ENCODE measurements around the gene NSD2.

The NSD2 gene

DNA sequence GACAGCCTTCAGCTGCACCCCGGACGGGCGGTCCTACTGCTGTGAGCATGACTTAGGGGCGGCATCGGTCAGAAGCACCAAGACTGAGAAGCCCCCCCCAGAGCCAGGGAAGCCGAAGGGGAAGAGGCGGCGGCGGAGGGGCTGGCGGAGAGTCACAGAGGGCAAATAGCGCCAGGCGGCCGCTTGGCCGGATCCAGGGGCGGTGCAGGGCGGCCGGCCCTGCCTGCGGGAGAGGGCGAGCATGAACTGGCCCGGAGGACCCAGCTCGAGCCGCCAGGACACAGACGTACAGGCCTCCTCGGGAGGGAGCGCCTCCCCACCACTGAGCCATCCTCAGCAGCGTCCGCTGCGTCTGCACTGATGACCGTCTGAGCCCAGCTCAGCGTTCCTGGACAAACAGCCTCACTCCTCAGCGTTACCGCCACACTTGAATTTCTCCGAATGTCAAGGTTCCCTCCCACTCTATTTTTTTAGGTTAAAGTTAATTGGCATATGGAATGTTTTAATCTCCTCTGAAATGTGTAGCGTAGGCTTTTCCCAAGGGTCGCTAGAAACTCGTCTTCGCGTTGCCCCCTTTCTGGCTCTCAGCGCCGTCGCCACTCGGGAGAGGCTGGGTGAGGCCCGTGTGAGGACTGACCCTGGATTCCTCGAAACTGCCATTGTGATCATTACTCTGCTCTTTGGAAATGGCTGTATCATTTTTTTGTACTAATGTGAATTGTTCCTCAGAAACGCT is 107.7 kb downstream of the NSD2 start:
- DNase-seq (ENCODE audit: low read depth): no peak
- no peak overlapping the region for H3K4me3 ChIP-seq (ENCODE audit: low read depth, low read length)
- TF ChIP-seq, protein P1, sequence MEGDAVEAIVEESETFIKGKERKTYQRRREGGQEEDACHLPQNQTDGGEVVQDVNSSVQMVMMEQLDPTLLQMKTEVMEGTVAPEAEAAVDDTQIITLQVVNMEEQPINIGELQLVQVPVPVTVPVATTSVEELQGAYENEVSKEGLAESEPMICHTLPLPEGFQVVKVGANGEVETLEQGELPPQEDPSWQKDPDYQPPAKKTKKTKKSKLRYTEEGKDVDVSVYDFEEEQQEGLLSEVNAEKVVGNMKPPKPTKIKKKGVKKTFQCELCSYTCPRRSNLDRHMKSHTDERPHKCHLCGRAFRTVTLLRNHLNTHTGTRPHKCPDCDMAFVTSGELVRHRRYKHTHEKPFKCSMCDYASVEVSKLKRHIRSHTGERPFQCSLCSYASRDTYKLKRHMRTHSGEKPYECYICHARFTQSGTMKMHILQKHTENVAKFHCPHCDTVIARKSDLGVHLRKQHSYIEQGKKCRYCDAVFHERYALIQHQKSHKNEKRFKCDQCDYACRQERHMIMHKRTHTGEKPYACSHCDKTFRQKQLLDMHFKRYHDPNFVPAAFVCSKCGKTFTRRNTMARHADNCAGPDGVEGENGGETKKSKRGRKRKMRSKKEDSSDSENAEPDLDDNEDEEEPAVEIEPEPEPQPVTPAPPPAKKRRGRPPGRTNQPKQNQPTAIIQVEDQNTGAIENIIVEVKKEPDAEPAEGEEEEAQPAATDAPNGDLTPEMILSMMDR (IDR thresholded peaks at IDR 0.05; ENCODE audit: low read depth, low read length, missing control alignments): no peak

DNA sequence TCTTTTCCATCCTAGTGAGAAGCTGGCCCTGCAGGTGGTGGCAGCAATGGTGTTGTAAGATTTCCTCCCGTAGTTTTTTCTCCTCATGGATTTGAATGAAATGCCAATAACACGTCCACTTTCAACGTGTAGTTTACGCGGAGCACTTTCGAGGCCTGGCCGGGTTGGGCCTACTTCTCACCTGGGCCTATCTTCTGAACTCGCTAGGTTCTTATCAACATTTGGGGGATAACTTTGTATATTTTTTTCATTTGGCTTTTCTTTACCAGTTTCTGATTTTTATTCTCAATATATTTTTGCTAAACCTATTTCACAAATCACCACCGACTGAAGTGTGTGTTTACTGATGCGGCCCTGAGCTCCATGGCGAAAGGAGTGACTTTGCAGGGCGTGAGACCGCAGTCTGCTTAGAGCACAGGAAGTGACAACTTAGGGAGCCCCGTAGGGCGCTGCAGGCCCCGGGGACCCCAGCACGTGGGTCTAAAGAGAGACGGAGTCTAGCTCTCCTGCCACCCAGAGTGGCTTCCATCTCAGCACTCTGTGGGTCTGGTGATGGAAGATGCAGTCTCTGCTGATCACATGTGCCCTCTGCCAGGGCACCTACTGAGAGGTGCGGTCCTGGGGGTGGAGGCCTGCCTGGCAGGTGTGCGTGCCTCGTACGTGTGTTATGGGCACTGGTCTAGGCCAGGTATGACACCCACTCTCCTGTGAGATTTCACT is 108.4 kb downstream of the NSD2 start:
- no peak for DNase-seq (ENCODE audit: low read depth)
- no peak overlapping the region for H3K4me3 ChIP-seq (ENCODE audit: low read depth, low read length)
- TF ChIP-seq, protein P1 (IDR thresholded peaks at IDR 0.05; ENCODE audit: low read depth, low read length, missing control alignments): no peak

DNA sequence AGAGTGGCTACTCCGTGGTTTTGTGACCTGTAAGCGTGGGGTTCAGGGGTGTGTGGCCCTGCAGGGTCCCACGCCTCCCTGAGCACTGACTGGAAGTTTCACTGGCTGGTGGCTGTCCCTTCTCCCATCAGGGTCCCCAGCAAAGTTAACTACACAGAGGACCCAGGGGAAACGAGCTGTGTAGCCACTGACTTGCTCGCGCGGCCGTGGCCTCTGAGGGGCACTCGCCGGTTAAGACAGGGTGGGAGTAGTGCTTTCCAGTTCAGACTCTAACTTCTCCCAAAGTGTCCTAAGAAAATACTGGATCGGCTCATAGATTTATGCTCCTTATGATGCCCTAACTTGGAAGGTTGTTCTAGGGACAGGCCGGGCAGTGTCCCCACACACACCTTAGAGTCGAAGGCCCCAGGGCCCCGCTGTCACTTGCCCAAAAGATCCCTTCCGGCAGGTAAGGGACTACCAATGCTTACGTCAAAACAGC is 109.4 kb downstream of the NSD2 start:
- no peak for DNase-seq (ENCODE audit: low read depth)
- H3K4me3 ChIP-seq (ENCODE audit: low read depth, low read length): no peak overlapping the region
- TF ChIP-seq, protein P1 (IDR thresholded peaks at IDR 0.05; ENCODE audit: low read depth, low read length, missing control alignments): no peak

DNA sequence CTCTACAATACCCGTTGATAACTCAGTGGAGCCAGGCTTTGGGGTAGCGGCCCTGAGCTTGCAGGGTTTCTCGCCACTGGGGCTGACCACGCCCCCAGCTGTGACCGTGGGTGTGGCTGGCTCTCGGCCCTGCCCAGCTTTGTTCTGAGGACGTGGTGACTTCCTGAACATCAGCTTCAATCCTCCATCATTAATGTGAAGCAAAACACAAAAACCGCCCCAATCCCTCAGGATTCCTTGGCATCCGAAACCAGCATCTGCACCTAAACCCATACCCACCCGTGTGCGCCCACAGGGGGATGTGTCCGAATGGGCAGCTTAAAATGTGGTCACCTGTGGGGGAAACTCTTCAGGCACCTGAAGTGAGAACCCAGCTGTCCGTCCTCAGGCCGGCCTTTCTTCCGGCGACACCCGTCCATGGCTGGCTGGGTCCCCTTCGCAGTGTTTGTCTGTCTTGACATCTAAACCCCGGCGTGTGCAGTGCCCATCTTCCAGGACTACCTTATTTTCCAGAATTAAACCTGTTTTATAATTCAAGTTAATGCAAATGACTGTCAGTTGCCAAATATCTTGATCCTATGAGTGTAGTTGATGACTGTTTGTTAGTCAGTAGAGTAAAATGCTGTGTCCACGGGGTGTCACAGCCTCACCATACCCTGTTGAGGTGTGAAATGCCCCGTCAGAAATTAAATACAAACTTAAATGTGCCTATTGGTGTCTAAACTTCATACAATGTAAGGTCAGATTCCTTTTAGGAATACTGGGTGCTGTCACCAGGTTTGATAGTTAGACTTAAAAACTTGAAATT is 110.3 kb downstream of the NSD2 start:
- DNase-seq (ENCODE audit: low read depth): no peak
- TF ChIP-seq, protein P1 (IDR thresholded peaks at IDR 0.05; ENCODE audit: low read depth, low read length, missing control alignments): no peak

DNA sequence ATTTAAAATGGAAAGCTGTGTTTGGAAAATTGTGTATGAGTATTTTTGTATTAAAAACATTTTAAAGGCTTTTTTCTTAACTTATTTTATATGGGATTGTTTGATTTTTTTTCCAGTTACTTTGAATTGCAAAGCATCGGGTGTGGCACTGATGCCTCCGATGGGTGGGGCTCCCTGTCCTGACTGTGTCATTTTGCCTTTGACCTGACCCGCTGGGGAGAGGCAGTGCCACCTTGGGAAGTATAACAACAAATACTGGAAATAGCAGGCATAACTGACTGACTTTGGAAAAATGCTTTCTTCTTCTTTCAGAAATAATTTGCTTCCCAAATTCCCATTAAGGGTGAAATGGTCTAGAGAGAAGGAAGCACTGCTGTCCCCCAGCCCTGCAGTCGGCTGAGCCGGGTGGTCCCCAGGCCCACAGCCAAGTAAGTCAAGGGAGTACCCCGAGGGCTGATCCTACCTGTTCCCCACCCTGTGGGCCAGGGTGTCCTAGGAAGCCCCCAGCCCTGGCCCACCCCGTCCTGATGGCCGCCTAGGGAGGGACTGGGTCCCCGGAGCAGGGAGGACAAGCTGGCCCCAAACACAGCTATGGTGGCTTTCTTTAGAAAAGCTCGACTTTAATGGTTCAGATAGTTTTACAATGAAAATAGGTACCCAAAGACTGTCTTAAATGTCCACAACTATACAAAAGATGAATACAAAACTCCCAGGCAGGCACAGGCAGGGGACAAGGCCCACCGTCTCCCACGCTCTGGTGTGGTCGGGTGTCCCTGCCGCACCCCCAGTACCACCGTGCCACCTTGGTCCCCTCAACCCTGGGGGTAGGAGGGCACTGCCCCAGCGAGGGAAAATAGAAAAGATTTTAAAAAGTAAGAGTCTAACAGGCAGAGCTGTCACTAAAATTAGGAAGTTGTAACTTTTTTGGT is 111.2 kb downstream of the NSD2 start:
- TF ChIP-seq, protein P1 (IDR thresholded peaks at IDR 0.05; ENCODE audit: low read depth, low read length, missing control alignments): no peak
- DNase-seq (ENCODE audit: low read depth): no peak
- H3K4me3 ChIP-seq (ENCODE audit: low read depth, low read length): no peak overlapping the region

More for the DNA sequence above, 110.3 kb downstream of the NSD2 start:
- no peak overlapping the region for H3K4me3 ChIP-seq (ENCODE audit: low read depth, low read length)

All from GM12864 (cell line).